ENCODE data around the gene CAST. TPM values are rescaled to one million over a fixed set of nuclear protein-coding genes. Genes with fewer than 3 reads are reported as not detected.
"Not testable (repeated sequence)": the region's sequence is repeated elsewhere in the genome, so short reads cannot be mapped to it uniquely, and the experiment has no call there.

The CAST gene
- total RNA-seq, 2 experiments from 2014 or later, result 197 to 200 TPM

GRCh38 chr5:96616801-96617200, 45.4 kb upstream of the CAST start:
- Histone ChIP-seq H3K36me3 (ENCODE audit: insufficient read depth, low read length) (no peaks in the 10 kb centered on the region), H3K27ac (ENCODE audit: low read depth in 1 of 2, low read length in 2 of 2) (no peak overlapping the region), H3K4me1 (ENCODE audit: insufficient read depth, low read length) (peaks cover 6% of the 10 kb centered on the region), H3K4me3 (ENCODE audit: low read length) (no peak overlapping the region), H3K9me3 (ENCODE audit: control insufficient read depth in 1 of 2, insufficient read depth in 1 of 2, low read length in 2 of 2) (peaks cover 0 to 6% of the 10 kb centered on the region in 2 experiments), H3K27me3 (ENCODE audit: control insufficient read depth in 1 of 2, insufficient read depth in 2 of 2, low read length in 2 of 2) (no peaks in the 10 kb centered on the region)
- peaks cover 5% of the 10 kb centered on the region for H3K27me3 Mint-ChIP-seq
- DNase-seq (no peak), ATAC-seq (ENCODE audit: poor library complexity) (no peak)
- CTCF ChIA-PET, result interaction anchor here (1.4 kb wide), 1 partner anchor 112 kb away, joined by 6 read pairs; no protein-coding TSS in a partner anchor
- POLR2A ChIA-PET, result interaction anchor here (0.6 kb wide), 1 partner anchor 8 kb away, joined by 3 read pairs; no protein-coding TSS in a partner anchor
- H3K27ac Mint-ChIP-seq, result no peak overlapping the region
- H3K4me3 Mint-ChIP-seq, result no peak overlapping the region
- H3K36me3 Mint-ChIP-seq (ENCODE audit: low read depth), result no peaks in the 10 kb centered on the region
- TF ChIP-seq CTCF (IDR thresholded peaks at IDR 0.05), result no peak
- intact Hi-C loops (cut with DNase I, micrococcal nuclease), result no loop called here
- H3K9me3 Mint-ChIP-seq, result no peaks in the 10 kb centered on the region
- no peaks in the 10 kb centered on the region for H3K4me1 Mint-ChIP-seq (ENCODE audit: low read depth)

- intact Hi-C loops (cut with DNase I, micrococcal nuclease), result not testable (repeated sequence)
These were observed 43.7 kb upstream of the CAST start for GRCh38 chr5:96618311-96619016.

GRCh38 chr5:96619946-96620345, 42.2 kb upstream of the CAST start:
- Mint-ChIP-seq H3K4me1 (ENCODE audit: low read depth) (no peaks in the 10 kb centered on the region), H3K4me3 (no peak overlapping the region), H3K27me3 (no peaks in the 10 kb centered on the region), H3K27ac (no peak overlapping the region), H3K9me3 (no peaks in the 10 kb centered on the region), H3K36me3 (ENCODE audit: low read depth) (no peaks in the 10 kb centered on the region)
- Histone ChIP-seq H3K4me3 (ENCODE audit: low read length) (no peak overlapping the region), H3K27ac (ENCODE audit: low read depth in 1 of 2, low read length in 2 of 2) (no peak overlapping the region), H3K4me1 (ENCODE audit: insufficient read depth, low read length) (no peaks in the 10 kb centered on the region), H3K9me3 (ENCODE audit: control insufficient read depth in 1 of 2, insufficient read depth in 1 of 2, low read length in 2 of 2) (peaks cover 0 to 6% of the 10 kb centered on the region in 2 experiments), H3K27me3 (ENCODE audit: control insufficient read depth in 1 of 2, insufficient read depth in 2 of 2, low read length in 2 of 2) (no peaks in the 10 kb centered on the region), H3K36me3 (ENCODE audit: insufficient read depth, low read length) (no peaks in the 10 kb centered on the region)
- DNase-seq (no peak), ATAC-seq (ENCODE audit: poor library complexity) (no peak)
- ChIA-PET CTCF (no interaction called here), POLR2A (no interaction called here)
- intact Hi-C loops (cut with DNase I, micrococcal nuclease), result no loop called here
- TF ChIP-seq CTCF (IDR thresholded peaks at IDR 0.05), result no peak

More at GRCh38 chr5:96618311-96619016, 43.7 kb upstream of the CAST start:
- H3K27me3 ChIP-seq (ENCODE audit: control insufficient read depth in 1 of 2, insufficient read depth in 2 of 2, low read length in 2 of 2); H3K36me3 Mint-ChIP-seq (ENCODE audit: low read depth); H3K9me3 ChIP-seq (ENCODE audit: control insufficient read depth in 1 of 2, insufficient read depth in 1 of 2, low read length in 2 of 2); POLR2A ChIA-PET; H3K4me1 ChIP-seq (ENCODE audit: insufficient read depth, low read length); H3K27me3 Mint-ChIP-seq; ATAC-seq (ENCODE audit: poor library complexity); H3K4me3 ChIP-seq (ENCODE audit: low read length); H3K9me3 Mint-ChIP-seq; H3K27ac Mint-ChIP-seq; DNase-seq; H3K4me1 Mint-ChIP-seq (ENCODE audit: low read depth); H3K4me3 Mint-ChIP-seq; H3K27ac ChIP-seq (ENCODE audit: low read depth in 1 of 2, low read length in 2 of 2); H3K36me3 ChIP-seq (ENCODE audit: insufficient read depth, low read length): not testable (repeated sequence)
- CTCF ChIA-PET, result interaction anchor here (0.7 kb wide), 1 partner anchor 12 kb away, joined by 3 read pairs; no protein-coding TSS in a partner anchor

DNA sequence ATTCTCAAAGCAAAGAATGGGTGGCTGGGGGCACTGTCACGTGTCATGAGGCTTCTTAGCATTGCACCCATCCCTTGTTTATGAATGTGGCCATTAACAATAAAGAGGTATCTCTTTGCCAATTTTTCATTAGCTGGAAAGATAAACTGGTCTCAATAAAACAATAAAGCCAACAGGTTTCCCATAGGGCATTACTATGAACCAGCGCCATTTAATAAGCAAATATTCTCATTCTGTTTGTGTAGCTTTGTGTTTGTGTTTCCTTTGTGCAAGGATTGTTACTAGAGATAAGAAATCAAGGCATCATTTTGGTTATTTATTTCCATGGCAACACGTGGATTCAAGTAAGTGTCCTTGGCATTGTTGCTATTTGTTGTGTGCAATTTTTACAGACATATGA, 37.6 kb upstream of the CAST start:
- ATAC-seq (ENCODE audit: poor library complexity) (no peak), DNase-seq (no peak)
- Histone ChIP-seq H3K27ac (ENCODE audit: low read depth in 1 of 2, low read length in 2 of 2) (no peak overlapping the region), H3K27me3 (ENCODE audit: control insufficient read depth in 1 of 2, insufficient read depth in 2 of 2, low read length in 2 of 2) (no peaks in the 10 kb centered on the region), H3K4me1 (ENCODE audit: insufficient read depth, low read length) (no peaks in the 10 kb centered on the region), H3K9me3 (ENCODE audit: control insufficient read depth in 1 of 2, insufficient read depth in 1 of 2, low read length in 2 of 2) (no peaks in the 10 kb centered on the region), H3K36me3 (ENCODE audit: insufficient read depth, low read length) (no peaks in the 10 kb centered on the region), H3K4me3 (ENCODE audit: low read length) (no peak overlapping the region)
- H3K27ac Mint-ChIP-seq, result no peak overlapping the region
- no peaks in the 10 kb centered on the region for H3K4me1 Mint-ChIP-seq (ENCODE audit: low read depth)
- H3K36me3 Mint-ChIP-seq (ENCODE audit: low read depth), result no peaks in the 10 kb centered on the region
- intact Hi-C loops (cut with DNase I, micrococcal nuclease), result no loop called here
- H3K9me3 Mint-ChIP-seq, result no peaks in the 10 kb centered on the region
- POLR2A ChIA-PET, result no interaction called here
- CTCF ChIA-PET, result no interaction called here
- no peaks in the 10 kb centered on the region for H3K27me3 Mint-ChIP-seq
- no peak overlapping the region for H3K4me3 Mint-ChIP-seq
- no peak for TF ChIP-seq CTCF (IDR thresholded peaks at IDR 0.05)

Data from CD4-positive, alpha-beta T cell (primary cell).